Natural killer cell treated with Interleukin-12 subunit alpha and Interleukin-12 subunit beta and Interleukin-15 and Interleukin-18, amount 100 ng/mL, for 72 hours (primary cell): ENCODE measurements around the gene THG1L. TPM values are rescaled to one million over a fixed set of nuclear protein-coding genes. Genes with fewer than 3 reads are reported as not detected.

Experiments used
- total RNA-seq, 2 donors: library from RNA; stranded (reverse); gene quantifications; one replicate each; pipeline ENCODE4 v1.2.3, GENCODE V29; 2022

The THG1L gene
- total RNA-seq, 2 donors from 2014 or later, result 15.7 to 18.9 TPM

Other genes with a start within 250 kb of the THG1L start
- gene ADAM19, start 155.6 kb upstream of the THG1L start, total RNA-seq, result 100 to 1,000 TPM; 358 to 384 TPM
- gene SOX30, start 79.0 kb upstream of the THG1L start, total RNA-seq, result not detected
- gene C5orf52, start 59.9 kb upstream of the THG1L start, total RNA-seq, result not detected
- 1 to 10 TPM; 4.5 to 7.9 TPM for gene LSM11, start 12.3 kb downstream of the THG1L start, total RNA-seq
- 10 to 100 TPM; 76.6 to 80.9 TPM for gene CLINT1, start 127.7 kb downstream of the THG1L start, total RNA-seq